HG03378 (cell line): Measurements from ENCODE around the gene TMEM9B.
A peak's percentile ranks its signal among the peaks of the same experiment; 100 is the strongest.
"Not testable (repeated sequence)": the region's sequence is repeated elsewhere in the genome, so short reads cannot be mapped to it uniquely, and the experiment has no call there.

ENCODE experiments used
- ATAC-seq: cut with Tn5 transposase; IDR thresholded peaks from one replicate; pipeline ENCODE4 v1.9.1; 2021; ENCODE audit warnings: mild to moderate bottlenecking, moderate library complexity; ENCODE audit not compliant: unreplicated experiment

The TMEM9B gene

DNA sequence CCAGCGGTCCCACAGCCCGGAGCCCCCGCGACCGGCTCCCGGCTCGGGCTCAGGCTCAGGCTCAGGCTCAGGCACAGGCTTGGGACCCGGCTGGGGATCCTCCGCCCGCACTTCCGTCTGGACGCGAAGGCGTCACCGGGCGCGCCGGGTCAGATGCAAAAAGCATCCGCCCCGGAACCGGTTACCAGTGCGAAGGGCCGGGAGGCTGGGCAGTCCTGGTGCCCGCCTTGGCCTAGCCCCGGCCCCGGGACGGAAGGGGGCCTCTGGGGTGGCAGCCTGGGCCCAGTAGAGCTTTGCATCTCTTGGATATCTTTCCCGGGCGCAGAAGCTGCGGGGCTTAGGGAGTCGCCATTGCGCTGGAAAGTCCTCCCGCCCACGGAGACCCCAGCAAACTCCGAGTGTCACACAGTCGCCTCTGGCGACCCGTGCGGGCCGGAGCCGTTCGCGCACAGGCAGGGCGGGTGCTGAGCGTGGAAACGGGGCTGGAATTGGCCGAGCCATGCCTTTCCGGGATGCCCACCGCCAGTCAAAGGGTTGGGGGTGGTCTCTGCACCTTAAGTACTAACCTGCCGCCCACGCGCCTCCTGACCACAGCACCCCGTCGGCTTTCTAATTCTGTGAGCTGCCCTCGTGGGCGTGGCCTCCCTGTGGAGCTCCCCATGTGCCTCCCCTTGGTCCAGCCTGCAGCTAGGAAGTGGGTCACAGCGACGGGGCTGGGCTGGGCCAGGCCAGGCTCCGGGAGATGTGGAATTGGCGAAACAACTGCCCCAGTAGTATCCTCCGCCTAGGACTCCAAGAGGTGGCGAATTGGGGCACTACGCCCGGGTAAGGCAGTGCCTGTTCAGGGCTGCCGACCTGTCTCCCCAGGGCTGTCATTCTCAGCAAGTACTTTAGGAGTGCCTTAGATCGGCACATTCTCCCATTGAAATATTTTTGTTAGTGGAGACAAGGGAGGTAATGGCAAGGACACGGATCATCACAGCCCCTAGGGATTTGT, at the start of gene TMEM9B:
TSS of gene TMEM9B (minus strand) at position 119 of the 997 bp plus-strand sequence. CDS start 129 bp downstream, outside the sequence.
- ATAC-seq: peak; percentile 62

DNA sequence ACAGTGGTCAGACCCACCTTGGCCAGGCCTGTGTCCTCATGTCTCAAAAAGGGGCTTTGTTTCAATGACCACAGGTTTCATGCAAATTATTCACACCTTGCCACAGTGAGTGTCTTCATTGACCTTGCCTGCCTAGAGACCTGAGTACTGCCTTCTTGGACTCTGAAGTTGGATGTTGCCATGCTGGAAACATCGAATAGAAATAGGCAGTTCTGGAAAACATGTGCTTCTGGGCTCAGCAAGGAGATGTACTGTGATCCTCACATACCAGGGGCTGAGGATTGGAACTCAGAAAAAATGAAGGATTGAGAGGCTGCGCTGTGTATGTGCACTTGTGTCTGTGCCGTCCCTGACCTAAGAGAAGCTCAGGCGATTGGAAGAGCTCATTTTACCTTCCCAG, 49.1 kb upstream of the TMEM9B start:
- ATAC-seq: no peak

DNA sequence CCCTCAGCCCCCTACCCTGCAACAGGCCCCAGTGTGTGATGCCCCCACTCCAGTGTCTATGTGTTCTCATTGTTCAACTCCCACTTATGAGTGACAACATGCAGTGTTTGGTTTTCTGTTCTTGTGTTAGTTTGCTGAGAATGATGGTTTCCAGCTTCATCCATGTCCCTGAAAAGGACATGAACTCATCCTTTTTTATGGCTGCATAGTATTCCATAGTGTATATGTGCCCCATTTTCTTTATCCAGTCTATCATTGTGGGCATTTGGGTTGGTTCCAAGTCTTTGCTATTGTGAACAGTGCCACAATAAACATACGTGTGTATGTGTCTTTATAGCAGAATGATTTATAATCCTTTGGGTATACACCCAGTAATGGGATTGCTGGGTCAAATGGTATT, 45.3 kb upstream of the TMEM9B start:
- ATAC-seq: not testable (repeated sequence)

DNA sequence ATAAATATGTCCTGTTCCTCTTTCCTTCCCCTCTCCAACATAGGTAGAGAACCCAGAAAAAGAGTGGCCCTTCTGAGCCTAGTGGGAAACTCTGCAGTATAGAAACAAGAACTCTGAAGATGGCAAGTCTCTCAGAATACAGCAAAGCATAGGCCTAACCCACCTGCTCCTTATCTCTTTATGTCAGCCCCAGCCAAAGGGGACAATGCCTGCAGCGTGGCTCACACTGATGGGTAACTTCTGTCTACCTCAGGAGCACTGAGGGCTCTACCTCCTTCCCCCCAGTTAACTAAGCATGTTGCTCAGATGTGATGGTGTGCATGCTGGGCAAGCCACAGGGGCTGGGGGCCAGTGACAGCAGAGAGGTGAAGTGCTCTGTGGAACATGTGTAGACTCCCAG, 44.4 kb upstream of the TMEM9B start:
- no peak for ATAC-seq

- ATAC-seq: no peak
Observed at GRCh38 chr11:9008011-9008550, 43.8 kb upstream of the TMEM9B start.

DNA sequence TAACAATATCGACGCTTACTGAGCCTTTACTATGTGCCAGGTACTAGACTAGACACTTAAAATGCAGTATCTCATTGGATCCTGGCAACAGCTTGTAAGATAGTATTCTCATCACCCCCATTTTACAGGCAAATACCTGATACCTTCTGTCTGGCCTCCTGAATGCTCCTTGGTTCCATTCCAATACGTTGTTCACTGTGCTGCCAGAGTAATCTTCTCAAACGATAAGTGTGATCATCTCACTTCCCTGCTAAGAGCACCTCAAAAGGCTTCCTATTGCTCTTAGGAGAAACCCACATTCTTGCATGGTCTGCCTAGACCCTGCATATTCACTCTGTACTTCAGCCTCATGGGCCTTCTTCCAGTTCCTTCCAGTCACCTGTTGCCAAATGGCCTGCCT, 40.8 kb upstream of the TMEM9B start:
- ATAC-seq: no peak

- ATAC-seq: no peak
Observed at GRCh38 chr11:9004183-9004926, 40.1 kb upstream of the TMEM9B start.

DNA sequence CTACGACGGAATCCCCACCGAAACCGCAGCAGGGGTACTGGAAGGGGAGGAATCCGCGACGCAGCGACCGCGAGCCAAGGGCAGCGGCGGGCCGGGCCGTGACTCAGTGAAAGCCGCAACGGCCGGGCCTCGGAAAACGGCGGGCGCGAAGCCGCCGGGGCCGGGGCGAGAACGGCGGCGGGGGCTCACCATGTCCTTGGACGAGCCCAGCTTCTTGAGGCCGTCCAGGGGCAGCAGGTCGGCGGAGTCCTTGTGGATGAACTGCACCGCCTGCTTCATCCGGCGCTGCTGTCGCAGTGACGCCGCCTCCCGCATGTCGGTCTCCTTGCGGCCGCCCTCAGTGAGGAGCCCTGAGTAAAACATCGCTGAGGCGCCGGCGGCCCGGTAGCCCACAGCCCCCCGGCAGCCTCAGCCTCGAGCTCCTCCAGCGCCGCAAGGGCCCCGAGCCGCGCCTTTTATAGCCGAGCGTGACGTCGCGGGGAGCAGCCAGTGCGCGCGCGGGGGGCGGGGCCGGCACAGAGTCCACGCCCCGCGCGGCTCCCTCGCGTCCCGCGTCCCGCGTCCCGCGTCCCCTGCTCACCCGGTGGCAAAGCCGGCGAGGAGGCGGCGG, 39.4 kb upstream of the TMEM9B start, which contains the start of gene NRIP3:
TSS of gene NRIP3 (minus strand) at position 429 of the 610 bp plus-strand sequence. CDS start at position 363, 66 bp downstream.
- no peak for ATAC-seq

- no peak for ATAC-seq
Observed at GRCh38 chr11:9002920-9003572, 38.8 kb upstream of the TMEM9B start.

GRCh38 chr11:9001736-9002135, 37.5 kb upstream of the TMEM9B start:
- no peak for ATAC-seq

DNA sequence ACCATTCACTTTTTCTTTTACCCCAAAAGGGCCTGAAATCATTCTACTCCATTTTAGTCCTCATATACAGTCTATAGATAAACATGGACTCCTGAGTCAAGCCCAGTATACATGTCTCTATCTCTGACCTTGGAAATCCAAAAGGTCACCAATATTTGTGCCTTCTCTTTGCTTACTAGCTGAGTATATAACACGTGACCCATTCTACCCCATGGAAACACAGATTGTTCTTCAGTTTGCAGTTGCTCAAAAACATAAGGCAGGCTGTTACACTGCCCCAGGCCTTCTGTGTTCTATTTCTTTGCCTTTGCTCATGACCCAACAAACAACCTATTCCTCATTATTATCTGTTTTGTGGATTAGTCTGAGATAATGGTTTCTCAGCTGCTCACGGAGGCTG, 33.8 kb upstream of the TMEM9B start:
- no peak for ATAC-seq

DNA sequence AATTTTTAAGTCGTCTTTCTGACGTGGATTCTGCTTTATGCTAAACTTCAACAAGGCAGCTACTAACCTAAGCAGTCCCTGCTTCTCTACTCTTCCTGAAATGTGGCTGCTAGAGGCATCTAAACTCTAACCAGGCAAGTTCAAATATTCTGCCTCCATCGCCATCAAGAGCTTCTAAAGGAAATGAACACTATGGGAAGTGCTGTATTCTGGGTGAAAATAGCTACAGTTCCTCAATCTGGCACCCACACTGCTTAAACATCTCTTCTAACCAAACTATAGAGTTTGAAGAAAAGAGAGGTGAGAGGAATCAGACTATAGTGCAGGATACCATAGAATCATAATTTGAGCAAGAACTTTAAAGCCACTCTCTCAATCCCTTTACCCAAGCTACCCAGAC, 33.2 kb upstream of the TMEM9B start:
- no peak for ATAC-seq

DNA sequence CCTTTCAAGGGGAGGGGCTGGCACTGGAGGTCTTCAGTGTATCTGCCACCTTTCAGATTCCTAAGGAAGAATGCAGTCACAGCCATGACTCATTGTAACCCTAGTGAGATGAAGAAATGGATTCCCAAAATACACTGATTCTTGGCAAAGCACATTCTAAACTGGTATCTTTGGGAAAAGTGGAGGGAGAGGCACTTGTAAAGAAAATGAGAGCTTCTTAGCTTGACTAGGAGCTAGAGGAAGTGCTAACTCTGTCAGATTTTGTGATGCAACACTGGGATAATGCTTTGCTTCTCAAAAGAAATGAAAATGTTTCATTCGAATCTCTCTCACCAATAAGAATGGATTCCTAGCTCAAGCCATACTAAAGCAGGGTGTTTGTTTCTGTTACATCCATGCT, 25.2 kb upstream of the TMEM9B start:
- ATAC-seq: no peak

DNA sequence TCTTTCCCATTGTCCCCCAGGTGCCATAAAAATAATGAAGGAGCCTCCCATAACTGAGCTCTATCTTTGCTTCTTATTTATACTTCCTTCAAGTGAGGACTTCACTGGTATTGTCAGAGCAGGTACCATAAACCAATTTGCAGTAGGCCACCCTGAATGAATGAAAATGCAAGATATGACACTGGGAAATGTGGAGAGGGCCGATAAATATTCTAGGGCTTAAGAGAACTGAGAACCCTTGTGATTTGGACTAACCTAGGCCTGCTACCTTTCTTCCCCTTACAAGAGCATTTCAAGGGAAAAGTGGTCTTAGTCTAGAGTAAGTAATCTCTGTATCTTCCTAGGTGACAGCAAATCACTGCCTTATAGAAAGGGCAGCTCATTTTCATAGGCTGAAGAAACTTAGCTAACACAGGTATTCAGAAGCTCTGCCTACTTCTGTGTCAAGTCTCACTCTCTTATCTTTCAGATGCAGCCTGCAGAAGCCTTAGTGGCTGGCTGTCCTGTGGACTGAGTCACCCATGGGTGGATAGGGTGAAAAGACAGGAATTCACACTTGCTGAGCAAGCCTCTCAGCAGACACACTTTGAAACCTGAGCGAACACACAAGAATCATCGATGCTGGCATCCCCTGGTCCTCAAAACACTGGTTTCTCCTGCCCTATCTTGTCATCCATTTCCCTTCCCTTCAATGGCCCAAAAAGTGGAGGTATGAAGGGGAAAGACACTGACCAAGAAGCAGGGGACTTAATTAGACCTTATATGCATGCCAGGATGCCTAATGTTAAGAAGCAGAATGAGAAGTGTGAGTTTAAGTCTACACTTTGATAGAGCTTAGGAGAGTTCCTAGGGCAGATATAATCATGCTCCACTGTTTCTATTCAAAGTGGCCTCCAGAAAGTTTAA, 24.3 kb upstream of the TMEM9B start:
- ATAC-seq: no peak

- no peak for ATAC-seq
Observed at GRCh38 chr11:8987446-8987845, 23.2 kb upstream of the TMEM9B start.

DNA sequence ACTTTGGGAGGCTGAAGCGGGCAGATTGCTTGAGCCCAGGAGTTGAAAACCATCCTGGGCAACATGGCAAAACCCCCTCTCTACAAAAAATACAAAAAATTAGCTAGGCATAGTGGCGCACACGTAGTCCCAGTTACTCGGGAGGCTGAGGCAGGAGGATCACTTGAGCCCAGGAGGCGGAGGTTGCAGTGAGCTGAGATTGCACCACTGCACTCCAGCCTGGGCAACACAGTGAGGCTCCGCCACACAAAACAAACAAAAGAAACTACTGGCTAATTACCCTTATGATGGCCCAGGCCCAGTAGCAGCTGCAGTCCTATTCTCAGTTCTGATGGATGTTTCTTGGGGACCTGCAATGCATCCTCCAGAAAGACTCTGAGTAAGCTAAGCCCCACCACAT, 22.5 kb upstream of the TMEM9B start:
- not testable (repeated sequence) for ATAC-seq

- no peak for ATAC-seq
Observed at GRCh38 chr11:8985462-8985861, 21.2 kb upstream of the TMEM9B start.

DNA sequence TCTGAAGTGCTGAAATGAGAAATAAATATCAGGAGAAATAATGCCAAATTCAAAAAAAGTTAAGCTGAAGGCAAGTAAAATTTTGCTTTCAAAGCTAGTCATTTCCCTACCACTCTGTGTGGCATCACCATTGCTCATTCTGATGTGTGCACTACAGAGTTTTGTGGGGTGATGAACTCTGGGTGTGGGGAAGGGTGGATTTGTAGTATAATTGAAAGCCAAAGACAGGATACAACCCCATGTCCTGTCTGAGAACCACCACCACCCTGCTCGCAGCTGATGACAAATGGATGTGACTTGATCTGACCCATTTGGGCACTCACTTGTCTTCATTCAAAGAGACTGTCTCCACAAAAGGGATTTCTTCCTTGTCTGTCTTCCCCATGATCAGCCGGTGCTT, 19.3 kb upstream of the TMEM9B start:
- ATAC-seq: no peak

GRCh38 chr11:8980485-8980884, 16.2 kb upstream of the TMEM9B start:
- no peak for ATAC-seq
